ENCODE results near the gene NOL3. TPM values are rescaled to one million over a fixed set of nuclear protein-coding genes. Genes with fewer than 3 reads are reported as not detected.

The NOL3 gene
- total and polyA plus RNA-seq, 4 donors: 3.0 to 18.0 (median 10.7) TPM

- DNase-seq (ENCODE audit: low spot score): no peak
These were observed 32.7 kb upstream of the NOL3 start for GRCh38 chr16:67137605-67138004.

GRCh38 chr16:67141391-67141790, 28.9 kb upstream of the NOL3 start:
- peaks cover 37 to 93% (median 81%) of the 10 kb centered on the region in 4 donors for H3K36me3 ChIP-seq (ENCODE audit: control insufficient read depth in 4 of 4, insufficient read depth in 3 of 4, low read depth in 1 of 4, low read length in 3 of 4)
- no peaks in the 10 kb centered on the region for H3K27me3 ChIP-seq (ENCODE audit: control insufficient read depth in 4 of 4, insufficient read depth in 4 of 4, low read length in 3 of 4)
- H3K4me3 ChIP-seq (ENCODE audit: low read depth in 1 of 3, low read length in 3 of 3): no peak overlapping the region
- 97% methylated on average over 13 of the region's 13 CpGs for WGBS
- no peak overlapping the region for H3K9ac ChIP-seq (ENCODE audit: low read depth in 1 of 2, low read length in 2 of 2)
- no peak overlapping the region for H3K27ac ChIP-seq (ENCODE audit: low read depth in 1 of 2, low read length in 2 of 2)
- DNase-seq (ENCODE audit: low spot score): no peak
- H3K4me1 ChIP-seq (ENCODE audit: control insufficient read depth in 4 of 4, insufficient read depth in 4 of 4, low read length in 3 of 4): no peaks in the 10 kb centered on the region
- no peaks in the 10 kb centered on the region for H3K9me3 ChIP-seq (ENCODE audit: control insufficient read depth in 4 of 4, low read length in 3 of 4)
- TF ChIP-seq REST (IDR thresholded peaks at IDR 0.05) (no peak), CTCF (IDR thresholded peaks at IDR 0.05; ENCODE audit: low read depth, low read length, missing input control) (no peak), HNF4G (IDR thresholded peaks at IDR 0.05) (no peak), JUND (IDR thresholded peaks at IDR 0.05) (no peak), HNF4A (conservative IDR thresholded peaks at IDR 0.05) (no peak), GABPA (IDR thresholded peaks at IDR 0.05 in 1 of 2, conservative IDR thresholded peaks at IDR 0.05 in 1 of 2) (no peak), FOXA1 (IDR thresholded peaks at IDR 0.05) (no peak), ATF3 (IDR thresholded peaks at IDR 0.05) (no peak), MAX (IDR thresholded peaks at IDR 0.05) (no peak), RAD21 (IDR thresholded peaks at IDR 0.05) (no peak)

More at GRCh38 chr16:67137605-67138004, 32.7 kb upstream of the NOL3 start:
- WGBS: 64% methylated on average over 3 of the region's 3 CpGs
- no peaks in the 10 kb centered on the region for H3K9me3 ChIP-seq (ENCODE audit: control insufficient read depth in 4 of 4, low read length in 3 of 4)
- H3K4me3 ChIP-seq (ENCODE audit: low read depth in 1 of 3, low read length in 3 of 3): no peak overlapping the region
- no peaks in the 10 kb centered on the region for H3K4me1 ChIP-seq (ENCODE audit: control insufficient read depth in 4 of 4, insufficient read depth in 4 of 4, low read length in 3 of 4)
- peaks cover 27 to 89% (median 73%) of the 10 kb centered on the region in 4 donors for H3K36me3 ChIP-seq (ENCODE audit: control insufficient read depth in 4 of 4, insufficient read depth in 3 of 4, low read depth in 1 of 4, low read length in 3 of 4)
- H3K9ac ChIP-seq (ENCODE audit: low read depth in 1 of 2, low read length in 2 of 2): no peak overlapping the region
- no peak for TF ChIP-seq TAF1 (conservative IDR thresholded peaks at IDR 0.05)
- no peak for TF ChIP-seq NR2F2 (IDR thresholded peaks at IDR 0.05)
- no peak for TF ChIP-seq YY1 (IDR thresholded peaks at IDR 0.05)
- TF ChIP-seq FOXA2 (IDR thresholded peaks at IDR 0.05): no peak
- TF ChIP-seq ZBTB33 (IDR thresholded peaks at IDR 0.05): no peak
- no peak for TF ChIP-seq RXRA (IDR thresholded peaks at IDR 0.05)
- TF ChIP-seq HNF4A (conservative IDR thresholded peaks at IDR 0.05): no peak
- TF ChIP-seq GABPA (IDR thresholded peaks at IDR 0.05 in 1 of 2, conservative IDR thresholded peaks at IDR 0.05 in 1 of 2): no peak
- no peak for TF ChIP-seq FOXA1 (IDR thresholded peaks at IDR 0.05)
- TF ChIP-seq REST (IDR thresholded peaks at IDR 0.05): no peak
- no peak overlapping the region for H3K27ac ChIP-seq (ENCODE audit: low read depth in 1 of 2, low read length in 2 of 2)
- no peaks in the 10 kb centered on the region for H3K27me3 ChIP-seq (ENCODE audit: control insufficient read depth in 4 of 4, insufficient read depth in 4 of 4, low read length in 3 of 4)

All from liver (tissue), 9 donors.